Adrenal gland (tissue), 5 donors: ENCODE results near the gene NAGPA.

Experiments
- CTCF ChIP-seq, 6 experiments: fragments of 450-650 bp in 4 of 6; fragments of 200-600 bp in 2 of 6; sonication (generic) in 1 of 6; IDR thresholded peaks; 1 replicate in 5 of 6; 2 replicates in 1 of 6; pipeline versions ENCODE4 v1.5.1 to v1.8.0; 2016 to 2021; ENCODE audit warnings: antibody characterized with exemption in 6 of 6, mild to moderate bottlenecking in 2 of 6, moderate library complexity in 1 of 6
- POLR2A ChIP-seq, 2 donors: fragments of 450-650 bp; IDR thresholded peaks; one replicate each; pipeline ENCODE4 v1.6.1; 2017; ENCODE audit warnings: antibody characterized with exemption in 2 of 2, mild to moderate bottlenecking in 2 of 2, moderate library complexity in 1 of 2
- donor health status: DM: no; HTN: no; CAD: no.

- TF ChIP-seq CTCF (IDR thresholded peaks at IDR 0.05) (no peak), POLR2A (IDR thresholded peaks at IDR 0.05) (no peak)
Observed at GRCh38 chr16:5022521-5022920, 11.2 kb downstream of the NAGPA start.
